ENCODE results near the gene HAUS8. TPM values are rescaled to one million over a fixed set of nuclear protein-coding genes. Genes with fewer than 3 reads are reported as not detected.

HAUS8 gene
- total RNA-seq, 1 experiment from 2014 or later: 16.3 TPM

GRCh38 chr19:17075864-17076542 is 751 bp upstream of the HAUS8 start:
- DNase-seq (ENCODE audit: low read depth): peak; percentile 22

GRCh38 chr19:17074634-17075034 is 618 bp downstream of the HAUS8 start:
- no peak for DNase-seq (ENCODE audit: low read depth)

GRCh38 chr19:17073869-17074633 is 1.2 kb downstream of the HAUS8 start:
- DNase-seq (ENCODE audit: low read depth): no peak

- DNase-seq (ENCODE audit: low read depth): no peak
Measured at GRCh38 chr19:17070912-17071311, 4.3 kb downstream of the HAUS8 start.

GRCh38 chr19:17070421-17070820 is 4.8 kb downstream of the HAUS8 start:
- DNase-seq (ENCODE audit: low read depth): no peak

GRCh38 chr19:17069193-17069592 is 6.1 kb downstream of the HAUS8 start:
- DNase-seq (ENCODE audit: low read depth): no peak

GRCh38 chr19:17063428-17063827 is 11.8 kb downstream of the HAUS8 start:
- DNase-seq (ENCODE audit: low read depth): no peak

GRCh38 chr19:17061691-17062090 is 13.6 kb downstream of the HAUS8 start:
- DNase-seq (ENCODE audit: low read depth): no peak

- DNase-seq (ENCODE audit: low read depth): no peak
Measured at GRCh38 chr19:17061205-17061604, 14.0 kb downstream of the HAUS8 start.

- DNase-seq (ENCODE audit: low read depth): no peak
Measured at GRCh38 chr19:17060802-17061201, 14.4 kb downstream of the HAUS8 start.

GRCh38 chr19:17058236-17058635 is 17.0 kb downstream of the HAUS8 start:
- peak; percentile 47 for DNase-seq (ENCODE audit: low read depth)

- no peak for DNase-seq (ENCODE audit: low read depth)
Measured at GRCh38 chr19:17055636-17056035, 19.6 kb downstream of the HAUS8 start.

GRCh38 chr19:17054746-17055145 is 20.5 kb downstream of the HAUS8 start:
- DNase-seq (ENCODE audit: low read depth): no peak

GRCh38 chr19:17052439-17052838 is 22.8 kb downstream of the HAUS8 start:
- DNase-seq (ENCODE audit: low read depth): peak; percentile 28

- peak; percentile 13 for DNase-seq (ENCODE audit: low read depth)
Measured at GRCh38 chr19:17049711-17050280, 25.5 kb downstream of the HAUS8 start.

GRCh38 chr19:17048885-17049453 is 26.3 kb downstream of the HAUS8 start:
- DNase-seq (ENCODE audit: low read depth): no peak

- no peak for DNase-seq (ENCODE audit: low read depth)
Measured at GRCh38 chr19:17045907-17046502, 29.2 kb downstream of the HAUS8 start.

GRCh38 chr19:17043744-17044143 is 31.5 kb downstream of the HAUS8 start:
- DNase-seq (ENCODE audit: low read depth): no peak

GRCh38 chr19:17041976-17042375 is 33.3 kb downstream of the HAUS8 start:
- DNase-seq (ENCODE audit: low read depth): no peak

- no peak for DNase-seq (ENCODE audit: low read depth)
Measured at GRCh38 chr19:17037966-17038500, 37.2 kb downstream of the HAUS8 start.

GRCh38 chr19:17037184-17037583 is 38.1 kb downstream of the HAUS8 start:
- DNase-seq (ENCODE audit: low read depth): no peak

GRCh38 chr19:17036640-17037039 is 38.6 kb downstream of the HAUS8 start:
- no peak for DNase-seq (ENCODE audit: low read depth)
